Panc1 (cell line): ENCODE results near the gene GNB2.

Experiments
- CTCF ChIP-seq: fragments of 450-650 bp; IDR thresholded peaks from 2 replicates; pipeline ENCODE4 v1.5.1; 2017; ENCODE audit warnings: mild to moderate bottlenecking
- POLR2AphosphoS5 ChIP-seq: IDR thresholded peaks from 2 replicates; pipeline ENCODE4 v1.6.1; 2012; ENCODE audit warnings: mild to moderate bottlenecking, low read depth, low read length, moderate library complexity
- SIN3A ChIP-seq: IDR thresholded peaks from 2 replicates; pipeline ENCODE4 v1.6.1; 2012; ENCODE audit warnings: low read depth, mild to moderate bottlenecking, low read length, moderate library complexity, borderline replicate concordance; ENCODE audit not compliant: insufficient read depth

- peak; percentile 74 for TF ChIP-seq CTCF
- TF ChIP-seq POLR2AphosphoS5 = no peak
- no peak for TF ChIP-seq SIN3A
Observed at GRCh38 chr7:100632951-100633717, 40.4 kb upstream of the GNB2 start.
